GM19455 (cell line): Measurements from ENCODE around the gene CLIC3.

Experiments
- ATAC-seq: cut with Tn5 transposase; IDR thresholded peaks from one replicate; pipeline ENCODE4 v1.9.1; 2021; ENCODE audit not compliant: unreplicated experiment

CLIC3 gene

GRCh38 chr9:136982232-136983051 lies 13.9 kb downstream of the CLIC3 start, which contains the start of gene LCNL1:
Gene LCNL1 (plus strand): TSS chr9:136982993. CDS start chr9:136983587, 594 bp downstream.
- no peak for ATAC-seq

- ATAC-seq, result no peak
Observed at GRCh38 chr9:136981588-136982231, 14.7 kb downstream of the CLIC3 start.

- no peak for ATAC-seq
Observed at GRCh38 chr9:136980669-136981478, 15.5 kb downstream of the CLIC3 start.

- no peak for ATAC-seq
Observed at GRCh38 chr9:136979769-136980587, 16.4 kb downstream of the CLIC3 start.

GRCh38 chr9:136978865-136979544 lies 17.4 kb downstream of the CLIC3 start:
- ATAC-seq, result no peak

- no peak for ATAC-seq
Observed at GRCh38 chr9:136978073-136978864, 18.1 kb downstream of the CLIC3 start.

GRCh38 chr9:136977649-136978072 lies 18.7 kb downstream of the CLIC3 start:
- no peak for ATAC-seq

GRCh38 chr9:136977223-136977622 lies 19.1 kb downstream of the CLIC3 start, which contains the start of gene PTGDS:
Gene PTGDS (plus strand): TSS chr9:136977504. CDS start chr9:136977579, 75 bp downstream.
- ATAC-seq, result no peak

- no peak for ATAC-seq
Observed at GRCh38 chr9:136975644-136976043, 20.7 kb downstream of the CLIC3 start.

- no peak for ATAC-seq
Observed at GRCh38 chr9:136974817-136975535, 21.4 kb downstream of the CLIC3 start.

- ATAC-seq, result no peak
Observed at GRCh38 chr9:136973618-136974617, 22.4 kb downstream of the CLIC3 start.

GRCh38 chr9:136972743-136973142 lies 23.6 kb downstream of the CLIC3 start:
- no peak for ATAC-seq

GRCh38 chr9:136972335-136972734 lies 24.0 kb downstream of the CLIC3 start:
- ATAC-seq, result no peak

GRCh38 chr9:136971746-136972145 lies 24.6 kb downstream of the CLIC3 start:
- no peak for ATAC-seq

GRCh38 chr9:136970361-136970760 lies 26.0 kb downstream of the CLIC3 start:
- no peak for ATAC-seq

GRCh38 chr9:136969774-136970173 lies 26.6 kb downstream of the CLIC3 start:
- ATAC-seq, result no peak

- ATAC-seq, result no peak
Observed at GRCh38 chr9:136969150-136969549, 27.2 kb downstream of the CLIC3 start.
